SK-N-SH treated with all-trans-retinoic acid at 6 μM for 48 hours (cell line): ENCODE data around the gene PHF5A.

Source experiments
- ARNTL ChIP-seq: fragments of 450-650 bp; formaldehyde crosslinking; IDR thresholded peaks from 2 replicates; pipeline ENCODE4 v1.5.0; 2020; ENCODE audit warnings: low read depth, mild to moderate bottlenecking, moderate library complexity, borderline replicate concordance
- CREB5 ChIP-seq: fragments of 250-450 bp; sonication (Bioruptor Pico); IDR thresholded peaks from 2 replicates; pipeline ENCODE4 v1.5.1; 2020; ENCODE audit warnings: low read depth, mild to moderate bottlenecking, moderate library complexity
- CSDC2 ChIP-seq: fragments of 250-450 bp; sonication (Bioruptor Pico); IDR thresholded peaks from 2 replicates; pipeline ENCODE4 v1.5.0; 2020; ENCODE audit warnings: mild to moderate bottlenecking, moderate library complexity
- ISL1 ChIP-seq: fragments of 250-450 bp; sonication (Bioruptor Pico); IDR thresholded peaks from 2 replicates; pipeline ENCODE4 v2.1.2; 2022; ENCODE audit warnings: mild to moderate bottlenecking, moderate library complexity
- OSR1 ChIP-seq: fragments of 250-450 bp; sonication (Bioruptor Pico); IDR thresholded peaks from 2 replicates; pipeline ENCODE4 v1.8.0; 2022; ENCODE audit warnings: moderate library complexity, mild to moderate bottlenecking, inconsistent platforms
- PATZ1 ChIP-seq: fragments of 250-450 bp; sonication (Bioruptor Pico); IDR thresholded peaks from 2 replicates; pipeline ENCODE4 v1.8.0; 2020; ENCODE audit warnings: mild to moderate bottlenecking, moderate library complexity, borderline replicate concordance
- PPARA ChIP-seq: fragments of 250-450 bp; sonication (Bioruptor Pico); IDR thresholded peaks from 2 replicates; pipeline ENCODE4 v1.5.0; 2020; ENCODE audit warnings: mild to moderate bottlenecking, borderline replicate concordance
- TCF4 ChIP-seq: fragments of 250-450 bp; sonication (Bioruptor Pico); IDR thresholded peaks from 2 replicates; pipeline ENCODE4 v1.8.0; 2021; ENCODE audit warnings: mild to moderate bottlenecking, moderate library complexity, borderline replicate concordance
- TOX ChIP-seq: fragments of 250-450 bp; sonication (Bioruptor Pico); IDR thresholded peaks from 2 replicates; pipeline ENCODE4 v1.8.0; 2021; ENCODE audit warnings: mild to moderate bottlenecking, moderate library complexity, borderline replicate concordance
- TSHZ2 ChIP-seq: fragments of 250-450 bp; sonication (Bioruptor Pico); IDR thresholded peaks from 2 replicates; pipeline ENCODE4 v1.5.0; 2020; ENCODE audit warnings: mild to moderate bottlenecking, moderate library complexity
- ZFP3 ChIP-seq: fragments of 250-450 bp; sonication (Bioruptor Pico); IDR thresholded peaks from 2 replicates; pipeline ENCODE4 v1.5.0; 2020; ENCODE audit warnings: mild to moderate bottlenecking, moderate library complexity
- ZFP30 ChIP-seq: fragments of 450-650 bp; formaldehyde crosslinking; IDR thresholded peaks from 2 replicates; pipeline ENCODE4 v1.5.0; 2022; ENCODE audit warnings: mild to moderate bottlenecking, moderate library complexity
- ZNF70 ChIP-seq: fragments of 450-650 bp; formaldehyde crosslinking; IDR thresholded peaks from 2 replicates; pipeline ENCODE4 v1.5.0; 2020; ENCODE audit warnings: mild to moderate bottlenecking, moderate library complexity
- ZNF8 ChIP-seq: fragments of 450-650 bp; formaldehyde crosslinking; IDR thresholded peaks from 2 replicates; pipeline ENCODE4 v1.5.0; 2020; ENCODE audit warnings: mild to moderate bottlenecking, moderate library complexity

GRCh38 chr22:41442240-41442792 lies 26.2 kb downstream of the PHF5A start:
- TF ChIP-seq CREB5 (CRISPR knock-in tag) (no peak), ZFP30 (CRISPR knock-in tag) (no peak), ZFP3 (CRISPR knock-in tag) (no peak), TSHZ2 (CRISPR knock-in tag) (no peak), ARNTL (CRISPR knock-in tag) (no peak), PATZ1 (CRISPR knock-in tag) (no peak), ISL1 (CRISPR knock-in tag) (no peak), TCF4 (no peak), ZNF70 (CRISPR knock-in tag) (no peak), ZNF8 (CRISPR knock-in tag) (no peak), CSDC2 (CRISPR knock-in tag) (no peak), PPARA (CRISPR knock-in tag) (no peak), OSR1 (CRISPR knock-in tag) (no peak), TOX (CRISPR knock-in tag) (no peak)
